ENCODE data around the gene TRPC4AP.

TRPC4AP gene

GRCh38 chr20:35008411-35009342 lies 83.9 kb downstream of the TRPC4AP start:
- no peak for TF ChIP-seq CTCF (IDR thresholded peaks at IDR 0.05; ENCODE audit: extremely low read depth, insufficient read depth, missing control alignments)
- in situ Hi-C loops (cut with MboI; ENCODE audit: low pct_unique_long_range_greater_than_20kb, low sequenced_read_pairs, unreplicated experiment) = no loop called here
- no peak for DNase-seq (ENCODE audit: low spot score)

- no peak for DNase-seq (ENCODE audit: low spot score)
- in situ Hi-C loops (cut with MboI; ENCODE audit: low pct_unique_long_range_greater_than_20kb, low sequenced_read_pairs, unreplicated experiment) = no loop called here
- TF ChIP-seq CTCF (IDR thresholded peaks at IDR 0.05; ENCODE audit: extremely low read depth, insufficient read depth, missing control alignments) = no peak
These were observed 84.7 kb downstream of the TRPC4AP start for GRCh38 chr20:35007891-35008290.

GRCh38 chr20:35007413-35007812 lies 85.2 kb downstream of the TRPC4AP start:
- no peak for DNase-seq (ENCODE audit: low spot score)
- in situ Hi-C loops (cut with MboI; ENCODE audit: low pct_unique_long_range_greater_than_20kb, low sequenced_read_pairs, unreplicated experiment) = no loop called here
- no peak for TF ChIP-seq CTCF (IDR thresholded peaks at IDR 0.05; ENCODE audit: extremely low read depth, insufficient read depth, missing control alignments)

- no peak for DNase-seq (ENCODE audit: low spot score)
- TF ChIP-seq CTCF (IDR thresholded peaks at IDR 0.05; ENCODE audit: extremely low read depth, insufficient read depth, missing control alignments) = no peak
- in situ Hi-C loops (cut with MboI; ENCODE audit: low pct_unique_long_range_greater_than_20kb, low sequenced_read_pairs, unreplicated experiment) = no loop called here
These were observed 86.1 kb downstream of the TRPC4AP start for GRCh38 chr20:35006531-35006971.

- DNase-seq (ENCODE audit: low spot score) = no peak
- TF ChIP-seq CTCF (IDR thresholded peaks at IDR 0.05; ENCODE audit: extremely low read depth, insufficient read depth, missing control alignments) = no peak
- in situ Hi-C loops (cut with MboI; ENCODE audit: low pct_unique_long_range_greater_than_20kb, low sequenced_read_pairs, unreplicated experiment) = no loop called here
These were observed 86.6 kb downstream of the TRPC4AP start for GRCh38 chr20:35006009-35006408.

GRCh38 chr20:35005463-35005961 lies 87.1 kb downstream of the TRPC4AP start:
- no peak for TF ChIP-seq CTCF (IDR thresholded peaks at IDR 0.05; ENCODE audit: extremely low read depth, insufficient read depth, missing control alignments)
- in situ Hi-C loops (cut with MboI; ENCODE audit: low pct_unique_long_range_greater_than_20kb, low sequenced_read_pairs, unreplicated experiment) = no loop called here
- DNase-seq (ENCODE audit: low spot score) = no peak
